Liver (tissue), 9 donors: ENCODE data around the gene SPCS3. TPM values are rescaled to one million over a fixed set of nuclear protein-coding genes. Genes with fewer than 3 reads are reported as not detected.
"Not testable (repeated sequence)": the region's sequence is repeated elsewhere in the genome, so short reads cannot be mapped to it uniquely, and the experiment has no call there.

Experiments
- DNase-seq: peaks from one replicate; pipeline ENCODE4 v3.0.0-alpha.2; 2017; ENCODE audit warnings: low spot score
- H3K27ac ChIP-seq, 2 donors: one replicate each; pipeline ENCODE4 v1.7.0; 2013; ENCODE audit warnings: inconsistent platforms in 2 of 2, low read length in 2 of 2, control low read depth in 1 of 2, low read depth in 1 of 2, mild to moderate bottlenecking in 1 of 2
- H3K27me3 ChIP-seq, 4 donors: one replicate each; pipeline versions ENCODE4 v1.6.1 to v1.7.0; 2013; ENCODE audit warnings: low read length in 3 of 4, inconsistent platforms in 1 of 4, mild to moderate bottlenecking in 1 of 4, moderate library complexity in 1 of 4; ENCODE audit not compliant: control insufficient read depth in 4 of 4, insufficient read depth in 4 of 4
- H3K36me3 ChIP-seq, 4 donors: one replicate each; pipeline versions ENCODE4 v1.6.1 to v1.7.0; 2013; ENCODE audit warnings: low read length in 3 of 4, mild to moderate bottlenecking in 3 of 4, low read depth in 1 of 4, moderate library complexity in 1 of 4; ENCODE audit not compliant: control insufficient read depth in 4 of 4, insufficient read depth in 3 of 4
- H3K4me1 ChIP-seq, 4 donors: one replicate each; pipeline versions ENCODE4 v1.6.1 to v1.7.0; 2013; ENCODE audit warnings: low read length in 3 of 4, mild to moderate bottlenecking in 3 of 4, moderate library complexity in 1 of 4; ENCODE audit not compliant: control insufficient read depth in 4 of 4, insufficient read depth in 4 of 4
- H3K4me3 ChIP-seq, 3 donors: one replicate each; pipeline versions ENCODE4 v1.6.1 to v1.7.0; 2013; ENCODE audit warnings: low read length in 3 of 3, control low read depth in 1 of 3, low read depth in 1 of 3, mild to moderate bottlenecking in 1 of 3
- H3K9ac ChIP-seq, 2 donors: one replicate each; pipeline ENCODE4 v1.7.0; 2013; ENCODE audit warnings: low read length in 2 of 2, mild to moderate bottlenecking in 2 of 2, moderate library complexity in 2 of 2, control low read depth in 1 of 2, low read depth in 1 of 2
- H3K9me3 ChIP-seq, 4 donors: one replicate each; pipeline versions ENCODE4 v1.6.1 to v1.7.0; 2013; ENCODE audit warnings: low read length in 3 of 4; ENCODE audit not compliant: control insufficient read depth in 4 of 4
- EGR1 ChIP-seq, 2 donors: IDR thresholded peaks; 2 replicates each; pipeline ENCODE4 v1.6.1; 2016 to 2018; ENCODE audit warnings: antibody characterized with exemption in 2 of 2, low read depth in 2 of 2
- FOXA2 ChIP-seq: IDR thresholded peaks from 2 replicates; pipeline ENCODE4 v1.6.1; 2016; ENCODE audit warnings: antibody characterized with exemption
- GABPA ChIP-seq, 2 donors: IDR thresholded peaks in 1 of 2; conservative IDR thresholded peaks in 1 of 2; 2 replicates each; pipeline ENCODE4 v1.6.1; 2016; ENCODE audit warnings: antibody characterized with exemption in 2 of 2, mild to moderate bottlenecking in 1 of 2, moderate library complexity in 1 of 2
- HNF4A ChIP-seq, 2 donors: conservative IDR thresholded peaks; 2 replicates each; pipeline ENCODE4 v1.6.1; 2016; ENCODE audit warnings: antibody characterized with exemption in 2 of 2, mild to moderate bottlenecking in 2 of 2
- NR2F2 ChIP-seq: IDR thresholded peaks from 2 replicates; pipeline ENCODE4 v1.6.1; 2016; ENCODE audit warnings: antibody characterized with exemption
- RAD21 ChIP-seq, 2 donors: IDR thresholded peaks; 2 replicates each; pipeline ENCODE4 v1.6.1; 2016; ENCODE audit warnings: antibody characterized with exemption in 2 of 2, mild to moderate bottlenecking in 2 of 2
- SP1 ChIP-seq: IDR thresholded peaks from 2 replicates; pipeline ENCODE4 v1.6.1; 2018; ENCODE audit warnings: antibody characterized with exemption, mild to moderate bottlenecking
- YY1 ChIP-seq: IDR thresholded peaks from 2 replicates; pipeline ENCODE4 v1.6.1; 2016; ENCODE audit warnings: antibody characterized with exemption, mild to moderate bottlenecking
- ZBTB33 ChIP-seq: IDR thresholded peaks from 2 replicates; pipeline ENCODE4 v1.6.1; 2016; ENCODE audit warnings: antibody characterized with exemption
- whole genome bisulfite sequencing: extraction: QIAGEN DNeasy Blood & Tissue Kit; methylation state at CpG from one replicate; pipeline ENCODE4 v1.1.7; 2013; 5-methylcytosine and 5-hydroxymethylcytosine counted together
- polyA plus RNA-seq, 2 donors: library from polyadenylated mRNA; stranded (reverse) in 1 of 2; unstranded in 1 of 2; fragments of 200-250 nt in 1 of 2; fragments of >200 nt in 1 of 2; fragmentation: Nextera tagmentation in 1 of 2; extraction: Ambion mirVana in 1 of 2; gene quantifications; one replicate each; pipeline versions ENCODE4 v1.2.1 to v1.2.3, GENCODE V29; 2013 to 2015
- total RNA-seq, 2 donors: library from RNA; depleted of rRNA; stranded (reverse); fragments of >200 nt; gene quantifications; one replicate each; pipeline ENCODE4 v1.2.3, GENCODE V29; 2014
- TF ChIP-seq, protein P1 (sequence below): IDR thresholded peaks from 2 replicates; pipeline ENCODE4 v1.6.1; 2016; ENCODE audit warnings: antibody characterized with exemption
- TF ChIP-seq, protein P2 (sequence below): IDR thresholded peaks from 2 replicates; pipeline ENCODE4 v1.6.1; 2016; ENCODE audit warnings: antibody characterized with exemption
- TF ChIP-seq, protein P3 (sequence below): IDR thresholded peaks from 2 replicates; pipeline ENCODE4 v1.6.1; 2016; ENCODE audit warnings: antibody characterized with exemption, mild to moderate bottlenecking
- TF ChIP-seq, protein P4 (sequence below): fragments of 150-350 bp; IDR thresholded peaks from 2 replicates; pipeline ENCODE4 v1.5.1; 2017; ENCODE audit warnings: improper control_type of control experiment, low read depth, low read length; ENCODE audit not compliant: missing input control
- donor health status: healthy.
- donor health status: healthy.
- donor health status: healthy.
- donor health status: healthy.
- donor health status: healthy.

Gene SPCS3
- total and polyA plus RNA-seq, 4 donors, result 54.0 to 79.4 (median 63.0) TPM

GRCh38 chr4:176276710-176277109 lies 43.1 kb upstream of the SPCS3 start:
- H3K4me1 ChIP-seq, result peaks cover 0 to 3% (median 1%) of the 10 kb centered on the region in 4 donors
- H3K9me3 ChIP-seq, result no peaks in the 10 kb centered on the region
- no peak overlapping the region for H3K27ac ChIP-seq
- H3K27me3 ChIP-seq, result peaks cover 0 to 7% (median 0%) of the 10 kb centered on the region in 4 donors
- H3K36me3 ChIP-seq, result no peaks in the 10 kb centered on the region
- TF ChIP-seq YY1 (no peak), SP1 (no peak), HNF4A (conservative IDR thresholded peaks at IDR 0.05) (no peak), EGR1 (IDR thresholded peaks at IDR 0.05; ENCODE audit: low read depth in 2 of 2) (no peak)
- TF ChIP-seq, protein P1, sequence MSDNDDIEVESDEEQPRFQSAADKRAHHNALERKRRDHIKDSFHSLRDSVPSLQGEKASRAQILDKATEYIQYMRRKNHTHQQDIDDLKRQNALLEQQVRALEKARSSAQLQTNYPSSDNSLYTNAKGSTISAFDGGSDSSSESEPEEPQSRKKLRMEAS, result no peak
- no peak for DNase-seq
- no peak overlapping the region for H3K4me3 ChIP-seq
- WGBS, result 85% methylated on average over 8 of the region's 8 CpGs
- H3K9ac ChIP-seq, result no peak overlapping the region

GRCh38 chr4:176277162-176277904 lies 42.4 kb upstream of the SPCS3 start:
- Histone ChIP-seq H3K4me1 (peaks cover 0 to 3% (median 1%) of the 10 kb centered on the region in 4 donors), H3K9ac (no peak overlapping the region), H3K27me3 (peaks cover 0 to 5% (median 0%) of the 10 kb centered on the region in 4 donors), H3K27ac (no peak overlapping the region), H3K9me3 (no peaks in the 10 kb centered on the region), H3K4me3 (peak overlapping the region; percentile 26 to 32 (median 30)), H3K36me3 (no peaks in the 10 kb centered on the region)
- peak in 1 of 2 donors; percentile 11 for TF ChIP-seq HNF4A (conservative IDR thresholded peaks at IDR 0.05)
- peak; percentile 48 for TF ChIP-seq YY1
- no peak for TF ChIP-seq FOXA2
- TF ChIP-seq, protein P1, result no peak
- TF ChIP-seq, protein P2, sequence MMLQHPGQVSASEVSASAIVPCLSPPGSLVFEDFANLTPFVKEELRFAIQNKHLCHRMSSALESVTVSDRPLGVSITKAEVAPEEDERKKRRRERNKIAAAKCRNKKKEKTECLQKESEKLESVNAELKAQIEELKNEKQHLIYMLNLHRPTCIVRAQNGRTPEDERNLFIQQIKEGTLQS, result no peak
- no peak for TF ChIP-seq NR2F2
- TF ChIP-seq, protein P3, sequence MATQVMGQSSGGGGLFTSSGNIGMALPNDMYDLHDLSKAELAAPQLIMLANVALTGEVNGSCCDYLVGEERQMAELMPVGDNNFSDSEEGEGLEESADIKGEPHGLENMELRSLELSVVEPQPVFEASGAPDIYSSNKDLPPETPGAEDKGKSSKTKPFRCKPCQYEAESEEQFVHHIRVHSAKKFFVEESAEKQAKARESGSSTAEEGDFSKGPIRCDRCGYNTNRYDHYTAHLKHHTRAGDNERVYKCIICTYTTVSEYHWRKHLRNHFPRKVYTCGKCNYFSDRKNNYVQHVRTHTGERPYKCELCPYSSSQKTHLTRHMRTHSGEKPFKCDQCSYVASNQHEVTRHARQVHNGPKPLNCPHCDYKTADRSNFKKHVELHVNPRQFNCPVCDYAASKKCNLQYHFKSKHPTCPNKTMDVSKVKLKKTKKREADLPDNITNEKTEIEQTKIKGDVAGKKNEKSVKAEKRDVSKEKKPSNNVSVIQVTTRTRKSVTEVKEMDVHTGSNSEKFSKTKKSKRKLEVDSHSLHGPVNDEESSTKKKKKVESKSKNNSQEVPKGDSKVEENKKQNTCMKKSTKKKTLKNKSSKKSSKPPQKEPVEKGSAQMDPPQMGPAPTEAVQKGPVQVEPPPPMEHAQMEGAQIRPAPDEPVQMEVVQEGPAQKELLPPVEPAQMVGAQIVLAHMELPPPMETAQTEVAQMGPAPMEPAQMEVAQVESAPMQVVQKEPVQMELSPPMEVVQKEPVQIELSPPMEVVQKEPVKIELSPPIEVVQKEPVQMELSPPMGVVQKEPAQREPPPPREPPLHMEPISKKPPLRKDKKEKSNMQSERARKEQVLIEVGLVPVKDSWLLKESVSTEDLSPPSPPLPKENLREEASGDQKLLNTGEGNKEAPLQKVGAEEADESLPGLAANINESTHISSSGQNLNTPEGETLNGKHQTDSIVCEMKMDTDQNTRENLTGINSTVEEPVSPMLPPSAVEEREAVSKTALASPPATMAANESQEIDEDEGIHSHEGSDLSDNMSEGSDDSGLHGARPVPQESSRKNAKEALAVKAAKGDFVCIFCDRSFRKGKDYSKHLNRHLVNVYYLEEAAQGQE, result no peak
- TF ChIP-seq GABPA (IDR thresholded peaks at IDR 0.05 in 1 of 2, conservative IDR thresholded peaks at IDR 0.05 in 1 of 2), result no peak
- peak; percentile 68 to 74 for TF ChIP-seq RAD21 (IDR thresholded peaks at IDR 0.05)
- no peak for TF ChIP-seq ZBTB33
- TF ChIP-seq, protein P4, sequence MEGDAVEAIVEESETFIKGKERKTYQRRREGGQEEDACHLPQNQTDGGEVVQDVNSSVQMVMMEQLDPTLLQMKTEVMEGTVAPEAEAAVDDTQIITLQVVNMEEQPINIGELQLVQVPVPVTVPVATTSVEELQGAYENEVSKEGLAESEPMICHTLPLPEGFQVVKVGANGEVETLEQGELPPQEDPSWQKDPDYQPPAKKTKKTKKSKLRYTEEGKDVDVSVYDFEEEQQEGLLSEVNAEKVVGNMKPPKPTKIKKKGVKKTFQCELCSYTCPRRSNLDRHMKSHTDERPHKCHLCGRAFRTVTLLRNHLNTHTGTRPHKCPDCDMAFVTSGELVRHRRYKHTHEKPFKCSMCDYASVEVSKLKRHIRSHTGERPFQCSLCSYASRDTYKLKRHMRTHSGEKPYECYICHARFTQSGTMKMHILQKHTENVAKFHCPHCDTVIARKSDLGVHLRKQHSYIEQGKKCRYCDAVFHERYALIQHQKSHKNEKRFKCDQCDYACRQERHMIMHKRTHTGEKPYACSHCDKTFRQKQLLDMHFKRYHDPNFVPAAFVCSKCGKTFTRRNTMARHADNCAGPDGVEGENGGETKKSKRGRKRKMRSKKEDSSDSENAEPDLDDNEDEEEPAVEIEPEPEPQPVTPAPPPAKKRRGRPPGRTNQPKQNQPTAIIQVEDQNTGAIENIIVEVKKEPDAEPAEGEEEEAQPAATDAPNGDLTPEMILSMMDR, result peak; percentile 48
- no peak for DNase-seq
- WGBS, result 44% methylated on average over 13 of the region's 13 CpGs

- not testable (repeated sequence) for H3K27me3 ChIP-seq, H3K9ac ChIP-seq, H3K36me3 ChIP-seq, H3K9me3 ChIP-seq, H3K27ac ChIP-seq, H3K4me3 ChIP-seq, DNase-seq, H3K4me1 ChIP-seq
- WGBS, result 98% methylated on average over 1 of the region's 1 CpG
Observed at GRCh38 chr4:176279560-176279959, 40.2 kb upstream of the SPCS3 start.
